Measurements from ENCODE around the gene KDM3B.

- TF ChIP-seq, protein P1, sequence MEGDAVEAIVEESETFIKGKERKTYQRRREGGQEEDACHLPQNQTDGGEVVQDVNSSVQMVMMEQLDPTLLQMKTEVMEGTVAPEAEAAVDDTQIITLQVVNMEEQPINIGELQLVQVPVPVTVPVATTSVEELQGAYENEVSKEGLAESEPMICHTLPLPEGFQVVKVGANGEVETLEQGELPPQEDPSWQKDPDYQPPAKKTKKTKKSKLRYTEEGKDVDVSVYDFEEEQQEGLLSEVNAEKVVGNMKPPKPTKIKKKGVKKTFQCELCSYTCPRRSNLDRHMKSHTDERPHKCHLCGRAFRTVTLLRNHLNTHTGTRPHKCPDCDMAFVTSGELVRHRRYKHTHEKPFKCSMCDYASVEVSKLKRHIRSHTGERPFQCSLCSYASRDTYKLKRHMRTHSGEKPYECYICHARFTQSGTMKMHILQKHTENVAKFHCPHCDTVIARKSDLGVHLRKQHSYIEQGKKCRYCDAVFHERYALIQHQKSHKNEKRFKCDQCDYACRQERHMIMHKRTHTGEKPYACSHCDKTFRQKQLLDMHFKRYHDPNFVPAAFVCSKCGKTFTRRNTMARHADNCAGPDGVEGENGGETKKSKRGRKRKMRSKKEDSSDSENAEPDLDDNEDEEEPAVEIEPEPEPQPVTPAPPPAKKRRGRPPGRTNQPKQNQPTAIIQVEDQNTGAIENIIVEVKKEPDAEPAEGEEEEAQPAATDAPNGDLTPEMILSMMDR (IDR thresholded peaks at IDR 0.05): no peak
- TF ChIP-seq POLR2A (IDR thresholded peaks at IDR 0.05): no peak
These were observed 1.4 kb upstream of the KDM3B start for GRCh38 chr5:138351056-138351455.
